ENCODE results near the gene MARCHF3. TPM values are rescaled to one million over a fixed set of nuclear protein-coding genes. Genes with fewer than 3 reads are reported as not detected.

Gene MARCHF3
- total RNA-seq, 1 experiment from 2014 or later, result 0.61 TPM

GRCh38 chr5:127003798-127004495, 26.4 kb downstream of the MARCHF3 start:
- intact Hi-C loops (cut with micrococcal nuclease; ENCODE audit: unreplicated experiment), result no loop called here

GRCh38 chr5:127002390-127002789, 28.0 kb downstream of the MARCHF3 start:
- no peak for DNase-seq
- BruUV-seq (replicated peaks), result no TSS peak
- no peak overlapping the region for H3K4me3 ChIP-seq (ENCODE audit: low read depth, low read length)
- POLR2A ChIA-PET, result no interaction called here
- H3K9me3 ChIP-seq, result no peaks in the 10 kb centered on the region
- H3K9me3 Mint-ChIP-seq (ENCODE audit: unreplicated experiment), result no peaks in the 10 kb centered on the region
- intact Hi-C loops (cut with micrococcal nuclease; ENCODE audit: unreplicated experiment), result no loop called here
- H3K4me1 Mint-ChIP-seq (ENCODE audit: low read depth, unreplicated experiment), result peaks cover 8% of the 10 kb centered on the region
- TF ChIP-seq CTCF (IDR thresholded peaks at IDR 0.05; ENCODE audit: insufficient read depth in 1 of 2, low read depth in 1 of 2, low read length in 1 of 2, severe bottlenecking in 1 of 2, unreplicated experiment in 1 of 2), result no peak
- CTCF ChIA-PET, result no interaction called here
- H3K36me3 Mint-ChIP-seq (ENCODE audit: insufficient read depth, unreplicated experiment), result no peaks in the 10 kb centered on the region
- no peaks in the 10 kb centered on the region for H3K27me3 Mint-ChIP-seq (ENCODE audit: insufficient read depth, unreplicated experiment)
- H3K27ac Mint-ChIP-seq (ENCODE audit: unreplicated experiment), result no peak overlapping the region
- peaks cover 9% of the 10 kb centered on the region for H3K4me1 ChIP-seq
- H3K4me3 Mint-ChIP-seq (ENCODE audit: unreplicated experiment), result no peak overlapping the region
- no peaks in the 10 kb centered on the region for H3K36me3 ChIP-seq (ENCODE audit: control insufficient read depth, insufficient read depth, low read length)
- H3K27me3 ChIP-seq (replicated peaks; ENCODE audit: control insufficient read depth, insufficient read depth, low read length), result no peaks in the 10 kb centered on the region

More at GRCh38 chr5:127003798-127004495, 26.4 kb downstream of the MARCHF3 start:
- H3K4me3 ChIP-seq (ENCODE audit: low read depth, low read length), result no peak overlapping the region
- no peak for TF ChIP-seq CTCF (IDR thresholded peaks at IDR 0.05; ENCODE audit: insufficient read depth in 1 of 2, low read depth in 1 of 2, low read length in 1 of 2, severe bottlenecking in 1 of 2, unreplicated experiment in 1 of 2)
- CTCF ChIA-PET, result no interaction called here
- DNase-seq, result no peak
- H3K36me3 Mint-ChIP-seq (ENCODE audit: insufficient read depth, unreplicated experiment), result no peaks in the 10 kb centered on the region
- H3K27me3 Mint-ChIP-seq (ENCODE audit: insufficient read depth, unreplicated experiment), result no peaks in the 10 kb centered on the region
- H3K9me3 ChIP-seq, result no peaks in the 10 kb centered on the region
- H3K9me3 Mint-ChIP-seq (ENCODE audit: unreplicated experiment), result no peaks in the 10 kb centered on the region
- BruUV-seq (replicated peaks), result no TSS peak
- no peaks in the 10 kb centered on the region for H3K36me3 ChIP-seq (ENCODE audit: control insufficient read depth, insufficient read depth, low read length)
- H3K27me3 ChIP-seq (replicated peaks; ENCODE audit: control insufficient read depth, insufficient read depth, low read length), result no peaks in the 10 kb centered on the region
- peaks cover 9% of the 10 kb centered on the region for H3K4me1 ChIP-seq
- POLR2A ChIA-PET, result no interaction called here
- H3K27ac Mint-ChIP-seq (ENCODE audit: unreplicated experiment), result no peak overlapping the region
- no peak overlapping the region for H3K4me3 Mint-ChIP-seq (ENCODE audit: unreplicated experiment)
- peaks cover 8% of the 10 kb centered on the region for H3K4me1 Mint-ChIP-seq (ENCODE audit: low read depth, unreplicated experiment)

- Histone ChIP-seq H3K4me3 (ENCODE audit: low read depth, low read length) (no peak overlapping the region), H3K4me1 (peaks cover 9% of the 10 kb centered on the region), H3K9me3 (no peaks in the 10 kb centered on the region), H3K27me3 (replicated peaks; ENCODE audit: control insufficient read depth, insufficient read depth, low read length) (no peaks in the 10 kb centered on the region), H3K36me3 (ENCODE audit: control insufficient read depth, insufficient read depth, low read length) (no peaks in the 10 kb centered on the region)
- Mint-ChIP-seq H3K4me3 (ENCODE audit: unreplicated experiment) (no peak overlapping the region), H3K9me3 (ENCODE audit: unreplicated experiment) (no peaks in the 10 kb centered on the region), H3K27me3 (ENCODE audit: insufficient read depth, unreplicated experiment) (no peaks in the 10 kb centered on the region), H3K4me1 (ENCODE audit: low read depth, unreplicated experiment) (peaks cover 8% of the 10 kb centered on the region), H3K36me3 (ENCODE audit: insufficient read depth, unreplicated experiment) (no peaks in the 10 kb centered on the region), H3K27ac (ENCODE audit: unreplicated experiment) (no peak overlapping the region)
- ChIA-PET POLR2A (no interaction called here), CTCF (no interaction called here)
- no peak for DNase-seq
- intact Hi-C loops (cut with micrococcal nuclease; ENCODE audit: unreplicated experiment), result no loop called here
- no TSS peak for BruUV-seq (replicated peaks)
- TF ChIP-seq CTCF (IDR thresholded peaks at IDR 0.05; ENCODE audit: insufficient read depth in 1 of 2, low read depth in 1 of 2, low read length in 1 of 2, severe bottlenecking in 1 of 2, unreplicated experiment in 1 of 2), result no peak
Measured at GRCh38 chr5:127001621-127002296, 28.6 kb downstream of the MARCHF3 start.
